Stimulated activated CD8-positive, alpha-beta memory T cell treated with anti-CD3 and anti-CD28 coated beads, Interleukin-15, amount 100 ng/mL, for 1 hour (primary cell): ENCODE data around the gene PMPCA.

Experiments used
- DNase-seq: peaks from one replicate; pipeline ENCODE4 v3.0.0-alpha.2; 2020; ENCODE audit warnings: low read depth

PMPCA gene

GRCh38 chr9:136410500-136411287, at the start of gene PMPCA, which contains the start of gene ENTR1:
Gene PMPCA, plus strand, starts transcription at chr9:136410658. Its CDS starts 11 bp downstream, at chr9:136410669.
Gene ENTR1, minus strand, starts transcription at chr9:136410614. Its CDS starts 217 bp downstream, at chr9:136410397.
- DNase-seq = peak; percentile 95

GRCh38 chr9:136361047-136361753, 49.3 kb upstream of the PMPCA start:
- no peak for DNase-seq

GRCh38 chr9:136361754-136362449, 48.6 kb upstream of the PMPCA start:
- DNase-seq = no peak

- DNase-seq = no peak
Observed at GRCh38 chr9:136362450-136362784, 48.0 kb upstream of the PMPCA start.

GRCh38 chr9:136363106-136363948, 47.1 kb upstream of the PMPCA start, which contains the start of gene DNLZ:
Gene DNLZ, minus strand, starts transcription at chr9:136363744. Its CDS starts 30 bp downstream, at chr9:136363714.
- peak; percentile 91 for DNase-seq

GRCh38 chr9:136363949-136364748, 46.3 kb upstream of the PMPCA start:
- DNase-seq = no peak

- DNase-seq = no peak
Observed at GRCh38 chr9:136364942-136365774, 45.3 kb upstream of the PMPCA start.

- no peak for DNase-seq
Observed at GRCh38 chr9:136365775-136366222, 44.7 kb upstream of the PMPCA start.

- no peak for DNase-seq
Observed at GRCh38 chr9:136366826-136367225, 43.6 kb upstream of the PMPCA start.

GRCh38 chr9:136367296-136368145, 42.9 kb upstream of the PMPCA start:
- no peak for DNase-seq

- DNase-seq = no peak
Observed at GRCh38 chr9:136368190-136368589, 42.3 kb upstream of the PMPCA start.

- no peak for DNase-seq
Observed at GRCh38 chr9:136370037-136370436, 40.4 kb upstream of the PMPCA start.

- no peak for DNase-seq
Observed at GRCh38 chr9:136370687-136371532, 39.5 kb upstream of the PMPCA start.

- DNase-seq = no peak
Observed at GRCh38 chr9:136371533-136371880, 39.0 kb upstream of the PMPCA start.

GRCh38 chr9:136372006-136372405, 38.5 kb upstream of the PMPCA start:
- no peak for DNase-seq

GRCh38 chr9:136372561-136373299, 37.7 kb upstream of the PMPCA start:
- no peak for DNase-seq
